HG02970 (cell line): ENCODE results near the gene DCHS1.
A peak's percentile ranks its signal among the peaks of the same experiment; 100 is the strongest.

ENCODE experiments used
- ATAC-seq: cut with Tn5 transposase; IDR thresholded peaks from one replicate; pipeline ENCODE4 v1.9.1; 2021; ENCODE audit warnings: mild to moderate bottlenecking, moderate library complexity, moderate number of reproducible peaks; ENCODE audit not compliant: unreplicated experiment, low FRiP score

The DCHS1 gene

GRCh38 chr11:6615882-6616585 lies 39.6 kb downstream of the DCHS1 start:
- no peak for ATAC-seq

DNA sequence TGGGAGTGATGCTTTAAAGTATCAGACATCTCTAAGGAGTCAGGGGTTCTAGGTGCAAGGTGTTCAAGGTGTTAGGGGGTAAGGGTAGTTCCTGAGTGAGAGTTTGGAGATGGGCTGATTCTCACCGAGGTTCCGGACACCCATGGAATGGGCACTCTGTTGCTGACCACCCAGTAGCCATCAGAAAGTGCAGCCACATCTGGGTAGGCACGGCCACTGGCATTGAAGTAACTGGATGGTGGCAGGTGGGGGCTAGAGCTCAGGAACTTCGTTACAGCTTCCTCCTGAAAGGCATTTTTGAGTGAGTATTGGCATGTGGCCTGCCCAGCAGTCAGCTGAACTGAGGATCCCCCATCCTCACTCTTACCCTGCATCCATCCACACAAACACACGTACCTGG lies 40.6 kb downstream of the DCHS1 start:
- no peak for ATAC-seq

DNA sequence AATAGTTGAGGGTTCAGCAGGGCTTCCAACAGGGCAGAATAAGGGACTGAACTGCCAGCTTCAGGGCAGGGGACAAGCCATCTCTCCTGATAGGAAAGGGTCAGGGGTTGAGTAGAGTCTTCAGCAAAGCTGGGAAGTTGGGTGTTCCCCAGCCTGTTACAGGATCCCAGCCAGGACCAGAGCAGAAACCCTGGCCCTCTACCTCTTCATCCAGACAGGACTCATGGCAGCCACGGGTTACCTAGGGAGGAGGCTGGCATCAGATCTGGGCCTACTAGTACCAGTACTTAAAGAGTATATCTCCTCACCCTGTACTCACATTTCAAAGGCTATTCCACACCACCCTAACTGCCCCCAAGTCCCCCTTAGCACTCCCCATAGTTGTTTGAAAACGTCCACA lies 41.2 kb downstream of the DCHS1 start:
- ATAC-seq, result no peak

DNA sequence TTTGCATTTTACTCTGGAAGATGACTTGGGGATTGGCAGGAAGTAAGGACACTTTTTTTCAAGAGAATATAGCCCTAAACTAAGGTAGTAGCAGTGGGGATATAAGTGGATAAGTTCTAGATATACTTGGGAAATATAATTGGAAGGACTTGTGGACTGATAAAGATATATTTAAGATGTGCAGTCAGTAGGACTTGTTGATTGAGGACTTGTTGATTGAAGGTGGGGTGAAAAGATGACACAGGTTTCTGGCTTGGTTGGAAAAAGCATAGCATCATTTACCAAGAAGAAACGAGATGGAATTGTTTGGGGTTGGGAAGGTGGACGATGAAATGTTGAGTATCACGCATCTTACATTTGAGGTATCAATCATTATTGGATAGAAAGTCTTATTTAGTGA lies 42.1 kb downstream of the DCHS1 start:
- ATAC-seq, result no peak

- peak; percentile 86 for ATAC-seq
Measured at GRCh38 chr11:6612213-6613041, 43.2 kb downstream of the DCHS1 start, which contains the start of gene TAF10. TAF10 (minus strand) TSS chr11:6612216; CDS start chr11:6612189, 27 bp downstream.

GRCh38 chr11:6611963-6612212 lies 43.7 kb downstream of the DCHS1 start:
- ATAC-seq, result no peak

- peak; percentile 17 for ATAC-seq
Measured at GRCh38 chr11:6611092-6611962, 44.3 kb downstream of the DCHS1 start.

DNA sequence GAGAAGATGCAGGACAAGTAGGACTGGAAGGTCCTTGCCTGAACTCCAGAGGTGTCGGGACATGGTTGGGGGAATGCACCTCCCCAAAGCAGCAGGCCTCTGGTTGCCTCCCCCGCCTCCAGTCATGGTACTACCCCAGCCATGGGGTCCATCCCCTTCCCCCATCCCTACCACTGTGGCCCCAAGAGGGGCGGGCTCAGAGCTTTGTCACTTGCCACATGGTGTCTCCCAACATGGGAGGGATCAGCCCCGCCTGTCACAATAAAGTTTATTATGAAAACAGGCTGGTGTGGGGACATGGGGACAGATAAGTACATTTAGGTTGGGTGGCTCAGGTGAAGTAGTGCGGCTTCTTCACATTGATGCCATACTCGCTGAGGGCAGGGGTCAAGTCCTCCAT lies 45.0 kb downstream of the DCHS1 start:
- no peak for ATAC-seq

GRCh38 chr11:6609502-6610015 lies 46.0 kb downstream of the DCHS1 start:
- no peak for ATAC-seq

GRCh38 chr11:6608726-6609501 lies 46.7 kb downstream of the DCHS1 start:
- no peak for ATAC-seq

DNA sequence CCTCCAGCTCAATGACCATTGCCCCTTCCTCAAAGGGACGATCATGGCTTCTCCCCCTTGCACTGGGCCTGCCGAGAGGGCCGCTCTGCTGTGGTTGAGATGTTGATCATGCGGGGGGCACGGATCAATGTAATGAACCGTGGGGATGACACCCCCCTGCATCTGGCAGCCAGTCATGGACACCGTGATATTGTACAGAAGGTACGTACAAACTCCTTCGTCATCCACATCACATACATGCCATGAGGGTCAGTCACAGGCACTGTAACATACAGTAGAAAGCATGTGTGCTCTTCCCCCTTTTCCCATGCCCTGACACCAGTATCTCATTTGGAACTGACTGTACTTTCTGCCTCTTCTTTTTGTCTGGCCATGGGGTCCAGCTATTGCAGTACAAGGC lies 47.6 kb downstream of the DCHS1 start:
- no peak for ATAC-seq

GRCh38 chr11:6607190-6607795 lies 48.3 kb downstream of the DCHS1 start:
- no peak for ATAC-seq

GRCh38 chr11:6606471-6607189 lies 49.0 kb downstream of the DCHS1 start:
- no peak for ATAC-seq

DNA sequence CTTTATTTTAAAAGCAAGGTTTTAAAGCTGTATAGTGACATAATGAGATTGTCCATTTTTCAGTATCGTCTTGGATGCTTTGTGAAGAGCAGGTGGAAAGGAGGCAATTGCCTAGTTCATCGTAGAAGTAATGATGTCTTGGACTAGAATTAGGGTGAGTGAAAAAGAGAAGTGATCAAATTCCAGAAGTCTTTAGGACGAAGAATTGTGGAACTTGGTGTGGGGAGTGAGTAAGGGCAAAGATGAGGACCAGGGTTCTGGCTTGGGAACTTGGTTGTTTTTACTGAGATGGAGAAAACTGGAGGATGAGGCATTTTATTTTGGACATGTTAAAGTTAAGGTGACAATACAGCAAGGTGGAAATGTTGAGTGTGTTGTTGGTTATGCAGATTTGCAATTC lies 50.8 kb downstream of the DCHS1 start:
- no peak for ATAC-seq

DNA sequence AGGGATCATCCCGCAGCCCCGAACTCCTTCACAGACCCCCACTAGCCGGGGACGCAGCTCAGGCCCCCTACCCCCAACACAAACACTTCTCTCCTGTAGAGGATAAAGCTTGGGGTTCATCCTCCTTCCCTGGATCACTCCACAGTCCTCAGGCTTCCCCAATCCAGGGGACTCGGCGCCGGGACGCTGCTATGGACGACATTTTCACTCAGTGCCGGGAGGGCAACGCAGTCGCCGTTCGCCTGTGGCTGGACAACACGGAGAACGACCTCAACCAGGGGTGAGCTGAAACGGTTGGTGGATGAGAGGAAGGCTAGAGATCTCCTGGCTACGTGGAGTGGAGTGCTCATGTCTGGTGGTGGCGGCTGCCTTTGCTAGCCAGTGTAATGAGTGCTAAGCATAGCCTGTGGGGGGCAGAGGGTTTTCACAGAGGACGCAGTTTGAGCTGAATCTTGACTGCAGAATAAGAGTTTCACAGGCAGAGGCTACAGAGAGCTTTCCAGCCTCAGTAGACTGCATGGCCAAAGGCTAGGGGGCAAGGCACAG lies 51.5 kb downstream of the DCHS1 start:
- no peak for ATAC-seq

DNA sequence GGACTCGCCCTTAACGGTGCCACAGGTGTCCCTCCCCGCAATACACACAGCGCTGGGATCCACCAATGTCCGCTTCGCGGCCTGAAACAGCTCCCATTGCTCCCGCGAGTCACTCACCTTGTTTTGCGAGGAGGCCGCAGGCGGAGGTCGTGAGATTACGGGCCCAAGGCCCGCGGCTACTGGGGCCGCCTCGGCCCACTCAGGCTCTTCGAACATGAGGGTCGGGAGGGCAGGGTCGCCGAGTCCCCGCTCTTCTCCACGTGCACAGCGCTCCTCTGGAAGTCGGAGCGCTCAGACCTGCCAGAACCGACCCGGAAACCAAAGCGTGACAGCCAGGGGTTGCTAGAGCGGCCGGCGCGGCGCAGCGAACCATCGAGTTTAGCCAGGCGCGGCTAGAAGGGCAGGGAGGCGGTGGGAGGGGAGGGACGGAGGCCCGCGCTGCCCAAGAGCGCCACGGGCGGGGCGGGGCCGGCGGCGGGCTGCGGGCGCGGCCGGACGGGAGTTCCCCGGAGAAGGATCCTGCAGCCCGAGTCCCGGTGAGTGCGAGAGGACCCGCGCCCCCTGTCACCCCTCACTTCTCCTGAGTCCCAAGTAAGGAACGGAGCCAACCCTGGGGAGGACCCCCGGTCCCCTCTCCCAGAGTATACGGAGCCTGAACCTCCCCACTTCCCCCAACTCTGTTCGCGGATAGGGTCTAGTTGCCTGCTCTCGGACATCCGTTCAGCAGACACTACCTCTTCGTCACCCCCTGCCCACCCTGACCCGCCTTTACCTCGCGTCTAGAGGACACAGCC lies 52.1 kb downstream of the DCHS1 start, which contains the start of the genes ILK and RRP8:
Gene ILK, plus strand, starts transcription at position 488 of the 794 bp plus-strand sequence. CDS start 498 bp downstream, outside the sequence.
Gene RRP8, minus strand, starts transcription at position 330 of the 794 bp plus-strand sequence. Its CDS starts 114 bp downstream, at position 216.
- peak; percentile 73 for ATAC-seq

GRCh38 chr11:6602096-6602940 lies 53.3 kb downstream of the DCHS1 start:
- no peak for ATAC-seq
